Measurements from ENCODE around the gene MYT1.

Gene MYT1

GRCh38 chr20:64153861-64154589, 10.2 kb upstream of the MYT1 start:
- ChIA-PET POLR2A (ENCODE audit: low non-redundant PET) (no interaction called here), CTCF (interaction anchor here (0.5 to 0.9 kb wide), 2 partner anchors 53 to 112 kb away, joined by 3 to 6 read pairs; no protein-coding TSS in a partner anchor)
- no peak for DNase-seq (ENCODE audit: low spot score)
- no peak for TF ChIP-seq CTCF (conservative IDR thresholded peaks at IDR 0.05; ENCODE audit: low read depth)
- H3K27ac ChIP-seq: no peak overlapping the region

- no peak for TF ChIP-seq CTCF (conservative IDR thresholded peaks at IDR 0.05; ENCODE audit: low read depth)
- no peak overlapping the region for H3K27ac ChIP-seq
- CTCF ChIA-PET: interaction anchor here (0.5 to 0.9 kb wide), 4 partner anchors 9 to 112 kb away, joined by 3 to 6 read pairs (median 4); no protein-coding TSS in a partner anchor
- POLR2A ChIA-PET (ENCODE audit: low non-redundant PET): no interaction called here
- DNase-seq (ENCODE audit: low spot score): no peak
Measured at GRCh38 chr20:64154590-64155257, 9.5 kb upstream of the MYT1 start.

GRCh38 chr20:64155258-64156135, 8.8 kb upstream of the MYT1 start:
- DNase-seq (ENCODE audit: low spot score): no peak
- ChIA-PET POLR2A (ENCODE audit: low non-redundant PET) (interaction anchor here (0.8 kb wide), 1 partner anchor 101 kb away, joined by 4 read pairs; no protein-coding TSS in a partner anchor), CTCF (interaction anchor here (0.7 to 1.2 kb wide), 4 partner anchors 9 to 117 kb away, joined by 3 to 5 read pairs (median 4); no protein-coding TSS in a partner anchor)

GRCh38 chr20:64156136-64156885, 7.9 kb upstream of the MYT1 start:
- TF ChIP-seq CTCF (conservative IDR thresholded peaks at IDR 0.05; ENCODE audit: low read depth): no peak
- ChIA-PET POLR2A (ENCODE audit: low non-redundant PET) (interaction anchor here (0.6 to 0.8 kb wide), 2 partner anchors 14 to 100 kb away, joined by 4 read pairs; no protein-coding TSS in a partner anchor), CTCF (interaction anchor here (1.1 to 1.2 kb wide), 2 partner anchors 10 to 117 kb away, joined by 3 to 5 read pairs; no protein-coding TSS in a partner anchor)
- H3K27ac ChIP-seq: no peak overlapping the region
- DNase-seq (ENCODE audit: low spot score): no peak

More at GRCh38 chr20:64155258-64156135, 8.8 kb upstream of the MYT1 start:
- TF ChIP-seq CTCF (conservative IDR thresholded peaks at IDR 0.05; ENCODE audit: low read depth): no peak
- no peak overlapping the region for H3K27ac ChIP-seq

GRCh38 chr20:64156886-64157875, 7.1 kb upstream of the MYT1 start:
- H3K27ac ChIP-seq: no peak overlapping the region
- CTCF ChIA-PET: interaction anchor here (1.1 to 1.2 kb wide), 2 partner anchors 10 to 118 kb away, joined by 3 to 5 read pairs; no protein-coding TSS in a partner anchor
- no peak for DNase-seq (ENCODE audit: low spot score)
- POLR2A ChIA-PET (ENCODE audit: low non-redundant PET): interaction anchor here (0.6 kb wide), 1 partner anchor 15 kb away, joined by 4 read pairs; no protein-coding TSS in a partner anchor
- no peak for TF ChIP-seq CTCF (conservative IDR thresholded peaks at IDR 0.05; ENCODE audit: low read depth)

Measured in RWPE1 (cell line).